Lung (tissue), 12 donors: ENCODE results near the gene TLR7. TPM values are rescaled to one million over a fixed set of nuclear protein-coding genes. Genes with fewer than 3 reads are reported as not detected.

ENCODE experiments used
- ATAC-seq: fragments of 200-7000 bp; cut with Tn5 transposase; one replicate; pipeline ENCODE4 v1.9.1; 2020; ENCODE audit warnings: moderate number of reproducible peaks; ENCODE audit not compliant: insufficient read depth, low FRiP score
- DNase-seq, 3 donors: peaks; one replicate each; pipeline ENCODE4 v3.0.0-alpha.2; 2013 to 2017
- H3K27ac ChIP-seq, 2 donors: one replicate each; pipeline ENCODE4 v1.5.1; 2013; ENCODE audit warnings: mild to moderate bottlenecking in 2 of 2, moderate library complexity in 2 of 2, control low read depth in 1 of 2, inconsistent platforms in 1 of 2, low read depth in 1 of 2, low read length in 1 of 2
- H3K27me3 ChIP-seq, 3 donors: one replicate each; pipeline ENCODE4 v1.5.1; 2013; ENCODE audit warnings: low read length in 2 of 3; ENCODE audit not compliant: control insufficient read depth in 3 of 3, insufficient read depth in 3 of 3
- H3K36me3 ChIP-seq, 4 donors: one replicate each; pipeline ENCODE4 v1.5.1; 2013; ENCODE audit warnings: low read length in 4 of 4, mild to moderate bottlenecking in 1 of 4, moderate library complexity in 1 of 4; ENCODE audit not compliant: control insufficient read depth in 4 of 4, insufficient read depth in 4 of 4
- H3K4me1 ChIP-seq, 5 donors: one replicate each; pipeline ENCODE4 v1.5.1; 2013; ENCODE audit warnings: low read length in 5 of 5, mild to moderate bottlenecking in 2 of 5, moderate library complexity in 1 of 5; ENCODE audit not compliant: control insufficient read depth in 5 of 5, insufficient read depth in 5 of 5
- H3K4me3 ChIP-seq: one replicate; pipeline ENCODE4 v1.5.1; 2013; ENCODE audit warnings: mild to moderate bottlenecking, control low read depth, moderate library complexity
- H3K9ac ChIP-seq, 2 donors: one replicate each; pipeline ENCODE4 v1.5.1; 2013; ENCODE audit warnings: low read length in 2 of 2, control low read depth in 1 of 2; ENCODE audit not compliant: insufficient read depth in 1 of 2
- H3K9me3 ChIP-seq, 4 donors: one replicate each; pipeline ENCODE4 v1.5.1; 2013; ENCODE audit warnings: low read length in 3 of 4, mild to moderate bottlenecking in 1 of 4, moderate library complexity in 1 of 4; ENCODE audit not compliant: control insufficient read depth in 4 of 4, insufficient read depth in 3 of 4
- CTCF ChIP-seq: IDR thresholded peaks from 2 replicates; pipeline ENCODE4 v1.5.1; 2012; ENCODE audit warnings: mild to moderate bottlenecking; ENCODE audit errors: control extremely low read depth, extremely low read depth
- WGBS, 2 donors: extraction: QIAGEN DNeasy Blood & Tissue Kit; methylation state at CpG; one replicate each; pipeline ENCODE4 v1.1.7; 2013; 5-methylcytosine and 5-hydroxymethylcytosine counted together
- polyA plus RNA-seq, 2 donors: library from polyadenylated mRNA; stranded (reverse); fragments of 200-250 nt; gene quantifications; one replicate each; pipeline ENCODE4 v1.2.1, GENCODE V29; 2013
- total RNA-seq, 2 donors: library from RNA; depleted of rRNA in 1 of 2; stranded (reverse); fragments of >200 nt in 1 of 2; gene quantifications; one replicate each; pipeline ENCODE4 v1.2.1, GENCODE V29; 2014 to 2021
- donor health status: control.
- donor health status: control.
- donor health status: Bipolar disorder and iron deficiency.
- donor health status: healthy.
- donor health status: DM: yes; HTN: yes; CAD: no.

The TLR7 gene
- total and polyA plus RNA-seq, 4 donors = 0.26 to 3.5 (median 0.80) TPM

GRCh38 chrX:12820737-12821136, 46.1 kb upstream of the TLR7 start:
- Histone ChIP-seq H3K27ac (no peak overlapping the region), H3K9me3 (peaks cover 0 to 3% (median 0%) of the 10 kb centered on the region in 4 donors), H3K27me3 (peaks cover 0 to 9% (median 6%) of the 10 kb centered on the region in 3 donors), H3K4me1 (no peaks in the 10 kb centered on the region), H3K9ac (no peak overlapping the region), H3K36me3 (peaks cover 0 to 6% (median 2%) of the 10 kb centered on the region in 4 donors), H3K4me3 (no peak overlapping the region)
- WGBS, 2 donors = 86 to 94% methylated on average over 7 of the region's 7 CpGs
- ATAC-seq = no peak
- no peak for DNase-seq
- no peak for TF ChIP-seq CTCF

- WGBS, 2 donors = 78 to 86% methylated on average over 9 of the region's 9 CpGs
Observed at GRCh38 chrX:12824944-12825343, 41.9 kb upstream of the TLR7 start.

GRCh38 chrX:12825801-12826200, 41.1 kb upstream of the TLR7 start:
- no peak overlapping the region for H3K27ac ChIP-seq
- H3K9me3 ChIP-seq = peaks cover 0 to 3% (median 0%) of the 10 kb centered on the region in 4 donors
- 85 to 92% methylated on average over 8 of the region's 8 CpGs for WGBS, 2 donors
- H3K36me3 ChIP-seq = peaks cover 0 to 6% (median 2%) of the 10 kb centered on the region in 4 donors
- no peak for DNase-seq
- peaks cover 0 to 10% (median 9%) of the 10 kb centered on the region in 3 donors for H3K27me3 ChIP-seq
- no peaks in the 10 kb centered on the region for H3K4me1 ChIP-seq
- no peak for TF ChIP-seq CTCF
- ATAC-seq = no peak
- no peak overlapping the region for H3K4me3 ChIP-seq
- H3K9ac ChIP-seq = no peak overlapping the region

More at GRCh38 chrX:12824944-12825343, 41.9 kb upstream of the TLR7 start:
- no peak overlapping the region for H3K4me3 ChIP-seq
- ATAC-seq = no peak
- peaks cover 0 to 10% (median 9%) of the 10 kb centered on the region in 3 donors for H3K27me3 ChIP-seq
- H3K9me3 ChIP-seq = peaks cover 0 to 3% (median 0%) of the 10 kb centered on the region in 4 donors
- no peak for TF ChIP-seq CTCF
- H3K36me3 ChIP-seq = peaks cover 0 to 6% (median 2%) of the 10 kb centered on the region in 4 donors
- no peak overlapping the region for H3K9ac ChIP-seq
- no peaks in the 10 kb centered on the region for H3K4me1 ChIP-seq
- peak in 2 of 3 donors; percentile 10 to 12 for DNase-seq
- H3K27ac ChIP-seq = no peak overlapping the region
